ENCODE measurements around the gene C1QTNF8.

The C1QTNF8 gene

GRCh38 chr16:1060416-1061340 is 35.4 kb downstream of the C1QTNF8 start:
- no peak for DNase-seq (ENCODE audit: low spot score)

GRCh38 chr16:1059310-1059709 is 36.7 kb downstream of the C1QTNF8 start:
- no peak for DNase-seq (ENCODE audit: low spot score)

DNA sequence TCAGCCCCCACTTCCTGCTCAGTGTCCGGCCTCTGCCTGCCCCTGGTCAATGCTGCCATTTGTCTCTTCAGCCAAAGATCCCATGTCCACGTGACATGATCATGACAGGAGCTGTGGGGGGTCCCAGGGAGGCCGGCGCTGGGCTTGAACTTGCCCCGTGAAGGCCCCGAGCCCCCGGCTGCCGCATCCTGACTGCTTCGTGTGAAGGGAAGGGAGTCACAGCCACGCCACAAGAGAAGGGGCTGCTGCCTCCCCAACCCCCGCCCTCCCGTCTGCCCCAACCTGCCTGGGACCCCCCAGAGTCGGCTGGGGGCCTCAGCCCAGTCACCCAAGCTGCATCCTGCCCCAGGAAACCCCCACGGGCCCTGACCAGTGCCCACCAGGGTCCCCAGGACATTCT is 37.8 kb downstream of the C1QTNF8 start:
- DNase-seq (ENCODE audit: low spot score), result no peak

GRCh38 chr16:1057252-1057932 is 38.7 kb downstream of the C1QTNF8 start:
- peak; percentile 37 for DNase-seq (ENCODE audit: low spot score)

DNA sequence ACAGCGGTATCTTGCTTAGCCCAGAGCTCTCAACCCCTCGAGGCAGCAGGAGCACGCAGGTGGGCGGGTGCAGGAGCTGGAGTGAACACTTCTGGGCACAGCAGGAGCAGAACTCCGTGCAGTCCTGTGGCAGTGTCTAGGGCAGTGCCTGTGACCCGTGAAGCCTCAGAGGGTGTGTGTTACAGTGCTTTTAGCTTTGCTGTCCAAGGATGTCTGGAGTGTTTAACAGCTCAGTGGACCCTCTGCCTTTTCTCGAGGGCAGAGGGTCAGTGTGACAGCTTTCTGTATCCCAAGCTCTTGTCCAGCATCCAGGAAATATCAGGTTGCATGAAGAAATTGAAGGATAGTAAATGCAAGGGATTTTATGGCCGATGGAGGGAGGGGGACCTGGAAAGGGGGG is 39.8 kb downstream of the C1QTNF8 start:
- no peak for DNase-seq (ENCODE audit: low spot score)

DNA sequence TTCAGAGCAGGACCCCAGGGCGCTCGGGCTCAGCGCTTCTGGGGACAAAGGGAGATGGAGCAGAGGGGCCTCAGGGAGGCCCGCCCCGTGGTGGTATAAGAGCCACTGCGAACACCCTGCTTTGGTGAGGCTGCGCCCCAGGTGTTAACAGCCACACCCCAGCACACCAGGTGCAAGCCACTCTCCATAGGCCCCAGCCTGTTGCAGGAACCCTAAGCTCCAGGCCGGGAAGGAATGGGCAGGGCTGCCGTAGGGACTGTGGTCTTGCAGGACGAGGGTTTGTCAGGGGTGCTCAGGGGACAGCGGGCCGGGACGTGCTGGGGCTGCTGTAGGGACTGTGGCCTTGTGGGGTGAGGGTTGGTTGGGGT is 40.5 kb downstream of the C1QTNF8 start:
- DNase-seq (ENCODE audit: low spot score), result no peak

DNA sequence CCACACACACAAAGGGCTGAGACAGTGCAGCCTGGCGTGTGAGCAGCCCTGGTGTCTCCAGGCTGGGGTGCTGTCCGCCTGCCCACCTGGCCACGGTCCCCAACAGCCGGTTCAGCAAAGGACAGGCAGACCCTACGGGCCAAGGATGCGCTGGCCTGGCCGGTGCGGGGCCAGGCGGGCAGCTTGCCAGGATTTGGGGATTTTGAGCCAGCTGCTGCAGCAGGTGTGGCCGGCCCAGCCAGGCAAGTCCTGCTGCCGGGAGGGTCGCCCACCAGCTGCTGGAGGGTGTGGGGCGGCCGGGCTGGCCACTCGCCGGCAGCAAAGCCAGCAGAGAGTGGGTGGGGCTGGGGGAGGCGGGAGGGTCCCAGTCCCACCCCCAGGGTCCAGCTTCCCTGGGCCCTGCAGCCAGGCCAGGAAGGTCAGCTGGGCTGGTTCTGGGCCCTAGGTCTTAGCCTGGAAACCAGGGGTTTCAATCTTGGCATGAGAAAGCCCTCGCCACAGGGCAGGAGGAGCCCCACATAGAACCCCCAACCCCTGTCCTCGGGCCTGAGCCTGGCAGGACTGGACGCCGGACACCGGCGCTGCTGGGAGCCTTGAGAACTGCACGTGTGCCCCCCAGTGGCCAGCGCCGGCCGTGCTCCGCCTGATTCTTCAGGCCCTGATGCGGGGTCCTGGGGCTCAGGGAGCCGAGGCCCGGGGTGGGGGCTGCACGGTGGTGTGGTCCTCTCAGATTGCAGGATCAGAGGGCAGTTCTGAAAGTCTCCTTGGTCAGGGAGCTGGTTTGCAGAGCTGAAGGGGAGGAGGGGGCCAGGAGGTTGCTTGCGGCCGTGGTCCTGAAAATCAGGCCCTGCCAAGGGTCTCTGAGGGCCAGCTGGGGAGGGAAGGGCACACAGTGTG is 41.1 kb downstream of the C1QTNF8 start:
- DNase-seq (ENCODE audit: low spot score), result peak; percentile 45

- no peak for DNase-seq (ENCODE audit: low spot score)
Measured at GRCh38 chr16:1053700-1054368, 42.2 kb downstream of the C1QTNF8 start.

GRCh38 chr16:1053121-1053521 is 42.9 kb downstream of the C1QTNF8 start:
- no peak for DNase-seq (ENCODE audit: low spot score)

- no peak for DNase-seq (ENCODE audit: low spot score)
Measured at GRCh38 chr16:1052721-1053120, 43.3 kb downstream of the C1QTNF8 start.

GRCh38 chr16:1051446-1051845 is 44.6 kb downstream of the C1QTNF8 start:
- no peak for DNase-seq (ENCODE audit: low spot score)

- DNase-seq (ENCODE audit: low spot score), result no peak
Measured at GRCh38 chr16:1050921-1051320, 45.1 kb downstream of the C1QTNF8 start.

DNA sequence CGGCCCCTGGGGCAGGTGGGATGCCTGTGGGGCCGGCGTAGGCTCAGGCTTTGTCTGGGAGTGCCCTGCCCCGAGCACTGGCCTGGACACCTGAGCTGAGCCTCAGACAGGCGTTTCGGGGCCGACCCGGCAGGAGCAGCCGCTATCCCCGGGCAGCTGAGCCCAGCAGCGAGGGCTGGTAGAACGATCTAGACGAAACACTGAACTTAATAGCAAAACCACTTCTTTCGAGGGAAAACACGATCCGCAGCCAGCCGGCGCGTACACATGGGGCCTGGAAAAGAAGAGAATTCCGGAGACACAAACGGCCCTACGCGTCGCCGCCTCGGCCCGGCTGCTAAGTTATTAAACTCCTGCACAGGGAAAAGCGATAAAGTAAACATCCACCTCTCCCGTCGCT is 45.5 kb downstream of the C1QTNF8 start:
- DNase-seq (ENCODE audit: low spot score), result no peak

DNA sequence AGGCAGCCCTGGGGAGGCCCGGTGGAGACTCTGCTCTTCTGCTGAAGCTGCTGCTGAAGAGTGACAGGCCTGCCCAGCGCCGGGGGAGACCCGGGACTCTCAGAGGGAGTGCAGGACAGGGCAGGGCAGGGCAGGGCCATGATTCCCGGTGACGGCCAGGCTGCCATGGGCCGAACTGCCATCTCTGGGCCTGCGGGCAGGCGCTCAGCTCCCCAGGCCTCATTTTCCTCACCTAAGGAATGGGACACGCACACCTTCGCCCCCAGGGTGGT is 46.1 kb downstream of the C1QTNF8 start:
- DNase-seq (ENCODE audit: low spot score), result no peak

GRCh38 chr16:1049113-1049975 is 46.7 kb downstream of the C1QTNF8 start:
- DNase-seq (ENCODE audit: low spot score), result no peak

GRCh38 chr16:1048442-1049112 is 47.5 kb downstream of the C1QTNF8 start:
- DNase-seq (ENCODE audit: low spot score), result peak; percentile 35

DNA sequence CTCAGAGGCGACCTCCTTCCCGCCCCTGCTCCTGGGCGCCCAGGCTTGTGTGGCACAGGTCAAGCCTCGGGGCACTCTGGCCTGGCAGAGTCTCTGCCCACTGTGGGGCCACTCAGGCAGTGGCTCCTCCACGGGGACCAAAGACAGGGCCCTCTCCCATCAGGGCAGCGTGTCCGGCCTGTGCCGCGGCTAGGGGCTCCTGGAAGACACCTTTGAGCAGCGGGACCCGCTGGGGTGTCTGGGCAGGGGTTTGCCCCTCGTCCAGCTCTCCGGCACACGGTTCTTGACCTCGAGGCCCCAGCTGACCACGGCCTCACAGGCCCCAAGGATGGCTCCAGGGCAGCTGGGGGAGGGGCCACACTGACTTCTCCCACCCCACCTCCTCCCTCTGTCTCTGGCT is 48.2 kb downstream of the C1QTNF8 start:
- DNase-seq (ENCODE audit: low spot score), result no peak

- no peak for DNase-seq (ENCODE audit: low spot score)
Measured at GRCh38 chr16:1047123-1047522, 48.9 kb downstream of the C1QTNF8 start.

GRCh38 chr16:1045993-1046911 is 49.8 kb downstream of the C1QTNF8 start:
- DNase-seq (ENCODE audit: low spot score), result no peak
